HEK293 (cell line): ENCODE results near the gene ARL3.

Experiments used
- CTCF ChIA-PET: fragments of 350-600 bp; formaldehyde crosslinking; extraction: SDS; loops from one replicate; lab custom pipeline; 2021; ENCODE audit warnings: antibody characterized with exemption; lab: Yijun Ruan, JAX
- POLR2A ChIA-PET: fragments of 300-600 bp; formaldehyde crosslinking; extraction: SDS; loops from one replicate; lab custom pipeline; 2020; ENCODE audit warnings: antibody characterized with exemption, inconsistent platforms; lab: Yijun Ruan, JAX
- H3K27ac ChIP-seq: fragments of 200-500 bp; sonication (Bioruptor generic); 2 replicates; pipeline ENCODE4 v1.5.1; 2014; ENCODE audit warnings: low read depth, low read length, control low read depth, inconsistent platforms; ENCODE audit errors: extremely low read depth
- H3K36me3 ChIP-seq, 2 experiments: fragments of 200-500 bp in 1 of 2; sonication (Bioruptor generic) in 1 of 2; 1 replicate in 1 of 2; 2 replicates in 1 of 2; pipeline ENCODE4 v1.5.1; 2014 to 2017; ENCODE audit warnings: inconsistent platforms in 2 of 2, low read length in 2 of 2; ENCODE audit not compliant: control insufficient read depth in 2 of 2, insufficient read depth in 1 of 2
- H3K4me1 ChIP-seq: fragments of 200-500 bp; sonication (Bioruptor generic); 2 replicates; pipeline ENCODE4 v1.5.1; 2014; ENCODE audit warnings: mild to moderate bottlenecking, low read length, inconsistent platforms; ENCODE audit not compliant: control insufficient read depth, insufficient read depth
- H3K4me3 ChIP-seq: 2 replicates; pipeline ENCODE4 v1.5.1; 2011; ENCODE audit warnings: low read depth, mild to moderate bottlenecking, control low read depth, low read length, moderate library complexity
- H3K9me3 ChIP-seq: fragments of 200-500 bp; sonication (Bioruptor generic); 2 replicates; pipeline ENCODE4 v1.5.1; 2014; ENCODE audit warnings: low read depth, low read length, inconsistent platforms; ENCODE audit not compliant: control insufficient read depth, insufficient read depth
- GLIS1 ChIP-seq: fragments of 450-650 bp; formaldehyde crosslinking; IDR thresholded peaks from 2 replicates; pipeline ENCODE4 v1.5.1; 2016; ENCODE audit warnings: missing biosample characterization, missing genetic modification characterization
- IKZF3 ChIP-seq: fragments of 450-650 bp; IDR thresholded peaks from 2 replicates; pipeline ENCODE4 v1.5.0; 2018; ENCODE audit warnings: missing biosample characterization, mild to moderate bottlenecking, missing genetic modification characterization, moderate library complexity
- PRDM1 ChIP-seq: fragments of 450-650 bp; formaldehyde crosslinking; IDR thresholded peaks from 2 replicates; pipeline ENCODE4; 2016; ENCODE audit warnings: missing biosample characterization, missing genetic modification characterization
- SALL2 ChIP-seq: fragments of 450-650 bp; formaldehyde crosslinking; IDR thresholded peaks from 2 replicates; pipeline ENCODE4 v1.5.0; 2017; ENCODE audit warnings: missing biosample characterization, mild to moderate bottlenecking, missing genetic modification characterization, borderline replicate concordance
- ZBTB17 ChIP-seq: fragments of 450-650 bp; formaldehyde crosslinking; IDR thresholded peaks from 2 replicates; pipeline ENCODE4 v1.5.1; 2016; ENCODE audit warnings: missing biosample characterization, missing genetic modification characterization
- ZNF157 ChIP-seq: fragments of 450-650 bp; formaldehyde crosslinking; IDR thresholded peaks from 2 replicates; pipeline ENCODE4 v1.5.1; 2016; ENCODE audit warnings: missing biosample characterization, missing genetic modification characterization
- ZNF302 ChIP-seq: fragments of 450-650 bp; formaldehyde crosslinking; IDR thresholded peaks from 2 replicates; pipeline ENCODE4 v1.5.1; 2016; ENCODE audit warnings: missing biosample characterization, missing genetic modification characterization, low read depth
- ZNF335 ChIP-seq: fragments of 450-650 bp; formaldehyde crosslinking; conservative IDR thresholded peaks from 2 replicates; pipeline ENCODE4 v1.5.1; 2016; ENCODE audit warnings: missing biosample characterization, missing genetic modification characterization
- ZNF366 ChIP-seq: fragments of 450-650 bp; formaldehyde crosslinking; conservative IDR thresholded peaks from 2 replicates; pipeline ENCODE4 v1.5.1; 2016; ENCODE audit warnings: missing biosample characterization, missing genetic modification characterization
- ZNF37A ChIP-seq: fragments of 450-650 bp; IDR thresholded peaks from 2 replicates; pipeline ENCODE4 v1.5.1; 2018; ENCODE audit warnings: missing biosample characterization, missing genetic modification characterization
- ZNF391 ChIP-seq: fragments of 450-650 bp; formaldehyde crosslinking; IDR thresholded peaks from 2 replicates; pipeline ENCODE4 v1.5.1; 2016; ENCODE audit warnings: low read depth, missing biosample characterization, missing genetic modification characterization, borderline replicate concordance
- ZNF394 ChIP-seq: fragments of 450-650 bp; formaldehyde crosslinking; IDR thresholded peaks from 2 replicates; pipeline ENCODE4 v1.5.1; 2016; ENCODE audit warnings: missing biosample characterization, missing genetic modification characterization, mild to moderate bottlenecking, moderate library complexity, borderline replicate concordance
- ZNF48 ChIP-seq: fragments of 450-650 bp; formaldehyde crosslinking; IDR thresholded peaks from 2 replicates; pipeline ENCODE4 v1.5.1; 2016; ENCODE audit warnings: missing biosample characterization, missing genetic modification characterization
- ZNF501 ChIP-seq: fragments of 450-650 bp; formaldehyde crosslinking; IDR thresholded peaks from 2 replicates; pipeline ENCODE4 v1.5.1; 2016; ENCODE audit warnings: missing biosample characterization, missing genetic modification characterization
- TF ChIP-seq, protein P1 (sequence below): fragments of 450-650 bp; formaldehyde crosslinking; IDR thresholded peaks from 2 replicates; pipeline ENCODE4 v1.5.1; 2017; ENCODE audit warnings: missing biosample characterization, missing genetic modification characterization
- TF ChIP-seq, protein P2 (sequence below): fragments of 450-650 bp; formaldehyde crosslinking; IDR thresholded peaks from 2 replicates; pipeline ENCODE4 v1.5.1; 2016; ENCODE audit warnings: missing biosample characterization, missing genetic modification characterization

The ARL3 gene

DNA sequence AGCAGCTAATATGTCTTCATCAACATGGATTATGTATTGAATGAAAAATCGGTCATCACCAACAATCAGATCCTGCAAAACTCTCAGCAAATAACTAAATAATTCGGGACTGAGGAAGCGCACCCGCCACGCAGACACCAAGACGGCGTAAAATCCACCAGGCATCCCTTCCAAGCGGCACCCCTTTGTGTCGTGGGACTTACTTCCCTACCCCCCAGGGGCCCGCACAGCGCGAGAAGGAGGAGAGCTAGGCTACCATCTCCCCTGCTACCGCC, 721 bp downstream of the ARL3 start:
- Histone ChIP-seq H3K4me3 (peak overlapping the region; percentile 65), H3K9me3 (no peaks in the 10 kb centered on the region), H3K36me3 (peaks cover 0 to 3% of the 10 kb centered on the region in 2 experiments; a peak in 2 of 3 replicates), H3K4me1 (peaks cover 24% of the 10 kb centered on the region), H3K27ac (peak overlapping the region; percentile 65)
- TF ChIP-seq SALL2 (tag by site-specific recombination) (no peak), ZNF335 (tag by site-specific recombination) (peak; percentile 72), GLIS1 (tag by site-specific recombination) (peak; percentile 78), ZNF48 (tag by site-specific recombination) (no peak), ZBTB17 (tag by site-specific recombination) (peak; percentile 94), ZNF366 (tag by site-specific recombination) (0 out of 2 replicates have a peak, but pooled peaks have one; percentile 27), ZNF501 (no peak)
- CTCF ChIA-PET: interaction anchor here (0.6 to 6.7 kb wide), 7 partner anchors 14 to 484 kb away, joined by 3 to 57 read pairs (median 3); no protein-coding TSS in a partner anchor
- POLR2A ChIA-PET: interaction anchor here (0.8 to 2.9 kb wide), 14 partner anchors 13 to 479 kb away, joined by 3 to 24 read pairs (median 5); partner anchors contain the start of genes ACTR1A, TRIM8 and WBP1L

DNA sequence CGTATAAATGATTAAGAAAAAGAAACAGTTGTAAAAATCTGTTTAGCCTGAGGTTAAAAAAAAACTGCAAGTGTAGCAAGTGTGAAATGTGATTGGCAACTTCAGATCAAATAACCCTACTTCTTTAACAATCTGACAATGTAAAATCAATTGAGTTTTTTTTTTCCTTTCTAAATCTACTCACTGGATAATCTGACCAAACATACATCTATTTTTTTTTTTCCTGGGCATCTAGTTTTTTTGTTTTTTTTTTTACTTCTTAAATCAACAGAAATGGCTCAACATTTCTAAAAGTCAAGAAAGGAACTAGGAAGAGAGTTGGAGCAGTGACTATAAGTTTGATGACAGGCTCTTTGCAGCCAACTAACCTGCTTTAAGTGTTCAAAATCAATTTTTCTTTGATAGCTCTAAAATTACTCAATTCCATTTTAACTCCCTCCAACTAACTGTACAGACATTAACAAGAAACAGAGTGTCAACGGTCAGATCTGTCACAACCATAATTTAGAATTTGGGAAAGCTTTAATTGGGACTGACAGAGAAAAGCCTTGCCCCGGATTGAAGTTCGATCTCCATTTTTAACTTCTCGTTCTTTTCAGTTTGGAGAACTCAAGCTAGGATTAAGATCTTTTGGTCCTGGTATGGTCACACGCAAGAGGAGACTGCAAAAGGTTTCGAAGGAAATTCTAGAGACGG, 1.2 kb downstream of the ARL3 start:
- H3K4me1 ChIP-seq: peaks cover 22% of the 10 kb centered on the region
- H3K9me3 ChIP-seq: no peaks in the 10 kb centered on the region
- CTCF ChIA-PET: interaction anchor here (0.6 to 6.7 kb wide), 9 partner anchors 14 to 483 kb away, joined by 3 to 57 read pairs (median 3); no protein-coding TSS in a partner anchor
- POLR2A ChIA-PET: interaction anchor here (0.7 to 2.9 kb wide), 9 partner anchors 27 to 655 kb away, joined by 3 to 24 read pairs (median 4); partner anchors contain the start of genes TRIM8 and WBP1L
- TF ChIP-seq, protein P1, sequence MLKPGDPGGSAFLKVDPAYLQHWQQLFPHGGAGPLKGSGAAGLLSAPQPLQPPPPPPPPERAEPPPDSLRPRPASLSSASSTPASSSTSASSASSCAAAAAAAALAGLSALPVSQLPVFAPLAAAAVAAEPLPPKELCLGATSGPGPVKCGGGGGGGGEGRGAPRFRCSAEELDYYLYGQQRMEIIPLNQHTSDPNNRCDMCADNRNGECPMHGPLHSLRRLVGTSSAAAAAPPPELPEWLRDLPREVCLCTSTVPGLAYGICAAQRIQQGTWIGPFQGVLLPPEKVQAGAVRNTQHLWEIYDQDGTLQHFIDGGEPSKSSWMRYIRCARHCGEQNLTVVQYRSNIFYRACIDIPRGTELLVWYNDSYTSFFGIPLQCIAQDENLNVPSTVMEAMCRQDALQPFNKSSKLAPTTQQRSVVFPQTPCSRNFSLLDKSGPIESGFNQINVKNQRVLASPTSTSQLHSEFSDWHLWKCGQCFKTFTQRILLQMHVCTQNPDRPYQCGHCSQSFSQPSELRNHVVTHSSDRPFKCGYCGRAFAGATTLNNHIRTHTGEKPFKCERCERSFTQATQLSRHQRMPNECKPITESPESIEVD (tag by site-specific recombination): peak; percentile 75
- TF ChIP-seq ZNF335 (tag by site-specific recombination) (no peak), PRDM1 (tag by site-specific recombination) (peak; percentile 2; the same call in 1 of the 2 replicates), ZNF302 (tag by site-specific recombination) (no peak), ZNF157 (tag by site-specific recombination) (no peak)
- TF ChIP-seq, protein P2, sequence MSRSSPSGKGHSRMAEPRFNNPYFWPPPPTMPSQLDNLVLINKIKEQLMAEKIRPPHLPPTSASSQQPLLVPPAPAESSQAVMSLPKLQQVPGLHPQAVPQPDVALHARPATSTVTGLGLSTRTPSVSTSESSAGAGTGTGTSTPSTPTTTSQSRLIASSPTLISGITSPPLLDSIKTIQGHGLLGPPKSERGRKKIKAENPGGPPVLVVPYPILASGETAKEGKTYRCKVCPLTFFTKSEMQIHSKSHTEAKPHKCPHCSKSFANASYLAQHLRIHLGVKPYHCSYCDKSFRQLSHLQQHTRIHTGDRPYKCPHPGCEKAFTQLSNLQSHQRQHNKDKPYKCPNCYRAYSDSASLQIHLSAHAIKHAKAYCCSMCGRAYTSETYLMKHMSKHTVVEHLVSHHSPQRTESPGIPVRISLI (tag by site-specific recombination): peak; percentile 98
- TF ChIP-seq, all 188 proteins: peak for 3
- Histone ChIP-seq H3K27ac (peak overlapping the region; percentile 65), H3K4me3 (peak overlapping the region; percentile 65), H3K36me3 (peaks cover 0 to 3% of the 10 kb centered on the region in 2 experiments; a peak in 2 of 3 replicates)

DNA sequence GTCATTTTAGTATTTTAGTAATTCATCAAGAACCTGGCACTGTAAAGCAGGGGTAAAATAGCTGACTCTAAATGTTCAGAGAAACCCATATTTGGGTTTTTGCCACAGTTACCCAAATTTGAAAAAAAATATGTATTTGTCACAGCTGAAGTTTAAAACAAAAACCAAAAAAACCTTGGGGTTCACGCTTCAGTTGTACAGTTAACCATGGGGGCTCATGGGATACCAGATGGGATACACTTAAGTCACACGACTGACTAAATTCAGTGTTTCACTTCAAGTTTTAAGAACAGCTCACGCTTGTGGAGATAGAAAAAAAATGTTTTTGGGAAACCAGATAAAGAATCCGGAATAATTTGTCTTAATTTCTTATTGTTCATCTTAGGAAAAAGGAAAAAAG, 2.1 kb downstream of the ARL3 start:
- Histone ChIP-seq H3K9me3 (no peaks in the 10 kb centered on the region), H3K36me3 (no peaks in the 10 kb centered on the region; a peak in 1 of 3 replicates), H3K4me3 (no peak overlapping the region), H3K4me1 (peaks cover 17% of the 10 kb centered on the region), H3K27ac (no peak overlapping the region)
- ChIA-PET CTCF (interaction anchor here (0.7 to 6.7 kb wide), 7 partner anchors 26 to 269 kb away, joined by 3 to 57 read pairs (median 5); no protein-coding TSS in a partner anchor), POLR2A (interaction anchor here (0.7 to 1.6 kb wide), 2 partner anchors 31 to 84 kb away, joined by 3 to 4 read pairs; partner anchors contain the start of gene WBP1L)
- TF ChIP-seq ZNF391 (no peak), IKZF3 (tag by site-specific recombination) (no peak), ZNF37A (no peak), ZNF394 (tag by site-specific recombination) (no peak)
- TF ChIP-seq, protein P1 (tag by site-specific recombination): peak; percentile 6; the same call in 1 of the 2 replicates
